ENCODE data around the gene CNPPD1. TPM values are rescaled to one million over a fixed set of nuclear protein-coding genes. Genes with fewer than 3 reads are reported as not detected.

Gene CNPPD1
- total and polyA plus RNA-seq, 2 of the 8 experiments (the other 6 are each of a cell fraction or from before 2014, with no cell fraction given) = 32.9 to 35.9 TPM

DNA sequence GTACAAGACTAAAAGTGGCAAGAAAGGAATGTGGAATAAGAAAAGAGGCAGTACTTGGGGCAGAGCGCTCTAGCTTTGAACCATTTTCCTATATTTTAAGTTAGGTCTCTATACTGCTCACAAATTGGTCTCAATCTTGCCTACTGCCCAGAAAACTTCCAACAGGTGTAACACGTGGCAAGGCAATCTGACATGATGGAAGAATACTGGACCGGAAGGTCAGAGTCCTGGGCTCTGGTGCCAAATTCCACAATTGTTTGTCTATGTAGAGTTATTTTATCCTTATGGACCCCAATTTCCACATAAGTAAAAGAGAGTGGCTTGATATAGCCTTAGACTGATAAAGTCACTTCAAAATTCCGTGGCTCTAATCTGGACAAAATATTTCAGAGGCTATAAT is 45.0 kb downstream of the CNPPD1 start:
- POLR2A ChIA-PET (ENCODE audit: partially characterized antibody) = no interaction called here
- no peak overlapping the region for H2BK15ac ChIP-seq (ENCODE audit: low read length)
- no peaks in the 10 kb centered on the region for H3K27me3 ChIP-seq (replicated peaks in 1 of 4; ENCODE audit: control insufficient read depth in 3 of 4, extremely low read depth in 1 of 4, insufficient read depth in 3 of 4, low read length in 3 of 4)
- H3K9ac ChIP-seq (replicated peaks in 1 of 4; ENCODE audit: extremely low read depth in 1 of 4, low read depth in 3 of 4, low read length in 3 of 4) = no peak overlapping the region
- H3K27ac ChIP-seq (ENCODE audit: low read depth, low read length) = no peak overlapping the region
- H2AK5ac ChIP-seq (ENCODE audit: low read depth, low read length) = no peak overlapping the region
- H3K4me1 ChIP-seq (replicated peaks in 1 of 4; ENCODE audit: control insufficient read depth in 3 of 4, insufficient read depth in 4 of 4, low read length in 3 of 4) = no peaks in the 10 kb centered on the region; a peak in 1 of 7 replicates
- no peak overlapping the region for H3K56ac ChIP-seq (replicated peaks; ENCODE audit: insufficient read length, low read depth, low read length)
- CTCF ChIA-PET (ENCODE audit: partially characterized antibody) = interaction anchor here (1.0 to 37.2 kb wide), 10 partner anchors 9 to 136 kb away, joined by 3 to 1777 read pairs (median 6); partner anchors contain the start of genes CFAP65 and IHH
- H3K14ac ChIP-seq (ENCODE audit: insufficient read length) = no peak overlapping the region
- no peak for FAIRE-seq
- no peak overlapping the region for H4K91ac ChIP-seq (replicated peaks; ENCODE audit: insufficient read length, low read length)
- H4K20me1 ChIP-seq (replicated peaks in 1 of 2; ENCODE audit: control insufficient read depth in 1 of 2, insufficient read depth in 2 of 2, low read length in 2 of 2) = no peaks in the 10 kb centered on the region
- H3K79me2 ChIP-seq (ENCODE audit: control insufficient read depth in 1 of 2, insufficient read depth in 2 of 2, low read length in 2 of 2) = no peaks in the 10 kb centered on the region
- H3K9me3 ChIP-seq (ENCODE audit: insufficient read depth in 2 of 2, low read depth in 1 of 2, low read length in 1 of 2) = no peaks in the 10 kb centered on the region
- no peak overlapping the region for H2BK12ac ChIP-seq (ENCODE audit: low read depth, low read length)
- H4K5ac ChIP-seq (ENCODE audit: insufficient read length, low read depth, low read length) = no peak overlapping the region
- no peak overlapping the region for H3K4me3 ChIP-seq (ENCODE audit: extremely low read depth in 1 of 4, insufficient read depth in 2 of 4, low read depth in 3 of 4, low read length in 4 of 4)
- H3K18ac ChIP-seq (ENCODE audit: extremely low read depth, low read length) = no peak overlapping the region
- no peak overlapping the region for H3K4ac ChIP-seq (replicated peaks; ENCODE audit: insufficient read length, low read depth, low read length)
- H3K23me2 ChIP-seq (ENCODE audit: low read depth, low read length) = no peaks in the 10 kb centered on the region
- WGBS, 2 experiments (ENCODE audit: extremely low coverage in 1 of 2, insufficient coverage in 1 of 2, insufficient read length in 1 of 2, insufficient replicate concordance in 2 of 2, low coverage in 1 of 2, low lambda C conversion rate in 2 of 2, missing lambda C conversion rate in 1 of 2) = 92% methylated on average over 4 of the region's 4 CpGs; no CpG with 5 or more reads in 1 of the 2 experiments
- no peak overlapping the region for H2BK120ac ChIP-seq (replicated peaks; ENCODE audit: low read depth, low read length)
- no peak overlapping the region for H2AFZ ChIP-seq (ENCODE audit: low read length)
- H2BK5ac ChIP-seq (ENCODE audit: low read depth, low read length) = no peak overlapping the region
- H3K4me2 ChIP-seq (ENCODE audit: insufficient read depth in 1 of 2, low read depth in 2 of 2, low read length in 2 of 2) = no peak overlapping the region
- no peak overlapping the region for H3K23ac ChIP-seq (ENCODE audit: insufficient read length)
- DNase-seq (ENCODE audit: low read depth in 1 of 2, low spot score in 2 of 2) = no peak
- H3K36me3 ChIP-seq (ENCODE audit: control insufficient read depth in 2 of 4, insufficient read depth in 4 of 4, low read length in 3 of 4) = no peaks in the 10 kb centered on the region
- H3K79me1 ChIP-seq (ENCODE audit: low read depth, low read length) = no peaks in the 10 kb centered on the region
- no peak overlapping the region for H2BK20ac ChIP-seq (ENCODE audit: low read length)
- no peak overlapping the region for H4K8ac ChIP-seq (ENCODE audit: extremely low read depth, insufficient read depth, low read length)
- TF ChIP-seq RBBP5 (IDR thresholded peaks at IDR 0.05; ENCODE audit: borderline replicate concordance, low read depth, low read length) = no peak
- no peak for TF ChIP-seq KDM4A (IDR thresholded peaks at IDR 0.05; ENCODE audit: low read depth, low read length, severe bottlenecking)
- TF ChIP-seq RXRA (IDR thresholded peaks at IDR 0.05; ENCODE audit: insufficient read depth, low read depth, low read length) = no peak
- no peak for TF ChIP-seq TCF12 (IDR thresholded peaks at IDR 0.05; ENCODE audit: low read depth, low read length)
- no peak for TF ChIP-seq TBP (IDR thresholded peaks at IDR 0.05; ENCODE audit: low read depth, low read length)
- TF ChIP-seq E2F6 (IDR thresholded peaks at IDR 0.05) = no peak
- no peak for TF ChIP-seq CBX8 (IDR thresholded peaks at IDR 0.05; ENCODE audit: borderline replicate concordance, low read depth, low read length)
- TF ChIP-seq TAF7 (optimal IDR thresholded peaks at IDR 0.05; ENCODE audit: borderline replicate concordance, low read depth, low read length) = no peak
- TF ChIP-seq SP1 (IDR thresholded peaks at IDR 0.05; ENCODE audit: low read depth, low read length) = no peak
- no peak for TF ChIP-seq CEBPB (IDR thresholded peaks at IDR 0.05; ENCODE audit: low read depth, low read length)
- TF ChIP-seq ASH2L (IDR thresholded peaks at IDR 0.05; ENCODE audit: low read length) = no peak
- no peak for TF ChIP-seq POLR2A (IDR thresholded peaks at IDR 0.05; ENCODE audit: control extremely low read depth in 1 of 2, low read depth in 2 of 2, low read length in 2 of 2)
- no peak for TF ChIP-seq YY1 (IDR thresholded peaks at IDR 0.05; ENCODE audit: low read depth, low read length)
- TF ChIP-seq GABPA (IDR thresholded peaks at IDR 0.05; ENCODE audit: borderline replicate concordance, insufficient read depth, low read length) = no peak
- TF ChIP-seq NANOG (IDR thresholded peaks at IDR 0.05; ENCODE audit: insufficient read depth, low read depth, low read length, poor library complexity, severe bottlenecking) = no peak

All from H1 (cell line).